Uterus (tissue), 2 donors: ENCODE data around the gene CFAP65.

ENCODE experiments used
- CTCF ChIP-seq, 4 experiments: fragments of 200-600 bp in 2 of 4; fragments of 450-650 bp in 2 of 4; sonication (generic) in 2 of 4; IDR thresholded peaks; one replicate each; pipeline ENCODE4 v1.5.1; 2016 to 2019; ENCODE audit warnings: antibody characterized with exemption in 4 of 4, mild to moderate bottlenecking in 2 of 4, moderate library complexity in 1 of 4
- POLR2A ChIP-seq, 2 donors: fragments of 450-650 bp; IDR thresholded peaks; one replicate each; pipeline ENCODE4 v1.6.1; 2016; ENCODE audit warnings: antibody characterized with exemption in 2 of 2, mild to moderate bottlenecking in 1 of 2, moderate library complexity in 1 of 2

GRCh38 chr2:218993345-218994315, 47.7 kb downstream of the CFAP65 start, which contains the start of gene CRYBA2:
- no peak for TF ChIP-seq POLR2A (IDR thresholded peaks at IDR 0.05)
- TF ChIP-seq CTCF (IDR thresholded peaks at IDR 0.05), result no peak
